Measurements from ENCODE around the gene PEX10.

Gene PEX10

DNA sequence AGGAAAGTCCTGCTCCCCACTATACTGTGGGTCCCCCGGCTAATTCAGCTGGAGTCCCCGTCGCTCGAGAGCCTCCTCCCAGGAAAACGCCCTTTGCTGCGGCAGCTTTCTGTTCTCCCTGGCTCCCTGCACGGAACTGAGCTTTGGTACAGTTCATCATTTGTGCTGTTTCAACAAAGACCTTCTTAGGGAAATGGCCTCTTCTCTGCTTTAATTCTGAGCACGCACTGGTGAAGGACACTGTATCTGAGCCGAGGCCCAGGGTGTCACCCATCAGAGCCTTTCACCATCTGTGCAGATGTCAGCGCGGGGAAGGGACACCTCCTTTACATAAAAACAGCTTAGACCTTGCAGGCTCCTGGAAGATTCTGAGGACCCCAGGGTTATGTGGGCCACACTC lies 13.5 kb upstream of the PEX10 start:
- no peak for DNase-seq (ENCODE audit: low spot score)

DNA sequence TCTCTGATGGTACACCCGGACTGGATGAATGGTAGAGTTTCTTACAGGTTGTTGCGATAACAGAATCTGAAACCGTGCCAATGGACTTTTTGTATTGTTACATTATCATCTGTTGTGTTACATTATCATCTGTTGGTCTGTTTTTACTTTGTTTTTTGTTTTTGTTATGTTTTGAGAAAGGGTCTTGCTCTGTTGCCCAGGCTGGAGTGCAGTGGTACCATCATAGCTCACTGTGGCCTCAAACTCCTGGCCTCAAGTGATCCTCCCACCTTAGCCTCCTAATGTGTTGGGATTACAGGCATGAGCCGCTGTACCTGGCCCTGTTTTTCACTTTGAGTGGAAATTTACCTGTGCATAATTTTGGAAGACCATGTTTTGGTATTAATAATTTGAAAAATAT lies 10.2 kb upstream of the PEX10 start:
- no peak for DNase-seq (ENCODE audit: low spot score)

DNA sequence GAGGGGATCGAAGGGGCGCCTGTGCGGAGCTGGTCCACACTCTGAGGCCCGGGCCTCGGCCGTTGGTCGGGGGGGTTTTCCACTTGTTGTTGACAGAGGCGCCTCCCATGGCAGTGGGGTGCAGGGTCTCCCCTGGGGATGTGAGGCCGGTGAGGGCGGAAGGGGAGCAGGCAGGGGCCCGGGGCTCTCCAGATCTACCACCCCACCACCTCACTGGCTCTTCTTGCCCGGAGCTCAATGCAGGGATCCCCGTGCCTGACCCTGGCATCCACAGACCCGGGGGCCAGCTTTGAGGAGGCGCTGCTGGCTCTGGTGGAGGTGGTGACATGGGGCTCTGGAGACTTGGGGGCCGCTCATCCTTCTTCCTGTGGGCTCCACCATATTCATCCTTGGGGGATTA lies 7.1 kb upstream of the PEX10 start:
- DNase-seq (ENCODE audit: low spot score): no peak

DNA sequence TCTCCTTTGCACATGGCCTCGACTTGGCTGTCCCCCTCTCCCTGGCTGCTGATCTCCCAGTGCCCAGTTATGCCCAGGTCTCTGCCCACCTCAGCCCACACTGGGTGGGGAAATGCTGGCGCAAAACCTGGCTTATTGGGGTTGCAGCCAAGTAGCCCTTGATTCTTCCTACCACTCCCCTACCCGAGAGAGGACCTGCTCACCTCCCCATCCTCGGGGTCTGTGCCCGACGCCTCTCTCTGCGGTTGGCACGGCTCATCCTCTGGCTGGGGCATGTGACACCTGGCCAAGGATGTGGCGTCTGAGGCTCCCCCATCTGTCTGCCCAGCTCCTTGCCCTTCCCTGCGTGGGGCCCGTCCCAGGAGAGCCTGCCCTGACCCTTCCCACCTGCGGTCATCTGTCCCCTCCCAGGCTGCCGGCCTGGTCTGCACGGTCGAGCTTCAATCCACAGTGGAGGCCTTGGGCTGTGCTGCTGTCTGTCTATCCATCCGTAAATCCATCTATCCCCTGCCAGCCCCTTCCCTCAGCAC lies 6.5 kb upstream of the PEX10 start:
- no peak for DNase-seq (ENCODE audit: low spot score)

DNA sequence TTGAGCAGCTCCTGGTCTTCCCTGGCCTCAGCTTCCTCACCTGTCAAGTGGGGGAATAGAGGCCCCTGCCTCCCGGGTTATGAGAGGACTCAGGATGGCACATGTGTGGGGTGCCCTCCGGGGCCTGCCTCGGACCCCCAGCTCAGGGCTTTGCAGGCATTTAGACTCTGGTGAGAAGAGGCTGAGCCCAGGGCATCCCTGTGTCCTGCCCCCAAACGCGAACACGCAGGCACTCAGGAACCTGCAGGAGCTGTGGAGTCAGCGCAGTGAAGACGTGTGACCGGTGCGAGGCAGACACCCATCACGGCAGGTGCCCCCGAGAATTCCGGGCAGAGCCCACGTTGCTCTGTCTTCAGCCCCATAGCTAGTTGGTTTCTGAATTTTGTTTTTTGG lies 5.5 kb upstream of the PEX10 start:
- no peak for DNase-seq (ENCODE audit: low spot score)

DNA sequence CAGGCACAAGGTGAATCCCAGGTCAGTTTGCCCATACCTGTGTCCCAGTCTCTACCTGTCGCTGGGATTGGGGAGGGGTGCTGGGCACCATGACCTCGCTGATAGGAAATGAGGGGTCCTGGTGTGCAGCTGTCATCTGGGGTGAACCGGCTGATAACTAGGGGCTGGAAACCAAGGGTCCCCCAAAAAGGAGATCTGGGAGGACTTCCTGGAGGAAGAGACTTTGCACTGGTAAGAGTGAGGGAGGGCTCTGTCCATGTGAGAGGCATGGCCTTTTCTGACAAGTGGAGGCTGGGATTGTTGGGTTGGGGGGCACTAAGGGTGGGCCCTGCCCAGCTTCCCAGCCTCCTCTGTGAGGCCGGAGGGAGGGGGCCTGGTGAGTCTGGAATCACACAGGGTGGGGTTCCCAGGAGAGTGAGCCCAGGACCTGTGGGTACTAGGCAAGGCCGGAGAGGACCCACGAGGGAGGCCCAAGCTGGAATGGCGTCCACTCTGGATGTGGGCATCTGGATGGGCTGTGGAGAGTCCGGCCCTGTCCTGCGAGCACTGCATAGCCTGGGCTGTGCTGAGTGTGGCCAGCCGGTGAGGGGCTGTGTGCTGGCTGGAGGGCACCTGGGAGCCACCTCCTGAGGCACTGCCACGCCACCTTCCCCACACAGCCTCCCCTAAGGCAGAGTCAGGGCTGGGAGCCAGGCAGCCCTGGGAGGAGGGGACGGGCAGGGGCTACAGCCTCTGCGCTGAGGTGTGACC lies 4.9 kb upstream of the PEX10 start:
- DNase-seq (ENCODE audit: low spot score): no peak

DNA sequence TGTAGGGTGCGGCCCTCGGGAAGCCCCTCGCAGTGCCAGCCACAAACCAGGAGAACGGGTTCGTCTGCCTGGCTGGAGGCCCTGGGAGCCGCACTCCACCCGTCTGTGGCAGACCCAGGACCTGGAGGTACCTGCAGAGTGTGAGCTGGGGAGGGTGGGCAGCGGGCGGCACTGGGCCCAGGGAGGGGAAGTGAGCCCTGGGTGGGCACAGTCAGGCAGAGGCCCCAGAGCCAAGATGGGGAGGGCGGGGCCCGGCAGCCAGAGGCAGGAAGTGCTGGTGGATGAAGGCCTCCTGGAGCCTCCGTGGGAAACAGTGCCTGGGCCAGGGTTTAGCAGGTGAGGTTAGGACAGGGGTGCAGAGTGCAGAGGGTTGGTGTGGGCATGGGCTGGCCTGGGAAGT lies 4.0 kb upstream of the PEX10 start:
- DNase-seq (ENCODE audit: low spot score): peak; percentile 30

DNA sequence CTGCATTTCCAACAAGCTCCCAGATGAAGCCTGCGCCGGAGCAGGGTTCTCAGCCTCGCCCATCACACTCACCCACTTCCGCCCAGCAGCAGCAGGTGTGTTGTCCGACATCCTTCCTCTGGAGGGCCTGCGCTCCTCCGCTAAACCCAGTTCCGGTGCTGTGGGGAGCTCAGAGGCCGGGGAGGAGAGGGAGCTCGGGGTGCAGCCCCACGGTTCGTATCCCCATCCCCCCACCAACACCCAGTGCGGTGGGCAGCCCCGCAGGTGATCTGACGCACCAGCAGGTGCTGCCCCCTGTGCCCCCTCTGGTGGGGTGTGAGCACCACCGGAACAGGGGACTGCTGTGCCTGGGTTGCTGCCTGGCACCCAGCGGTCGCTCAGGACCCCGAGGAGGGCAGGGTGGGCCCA lies 3.4 kb upstream of the PEX10 start:
- DNase-seq (ENCODE audit: low spot score): peak; percentile 58

DNA sequence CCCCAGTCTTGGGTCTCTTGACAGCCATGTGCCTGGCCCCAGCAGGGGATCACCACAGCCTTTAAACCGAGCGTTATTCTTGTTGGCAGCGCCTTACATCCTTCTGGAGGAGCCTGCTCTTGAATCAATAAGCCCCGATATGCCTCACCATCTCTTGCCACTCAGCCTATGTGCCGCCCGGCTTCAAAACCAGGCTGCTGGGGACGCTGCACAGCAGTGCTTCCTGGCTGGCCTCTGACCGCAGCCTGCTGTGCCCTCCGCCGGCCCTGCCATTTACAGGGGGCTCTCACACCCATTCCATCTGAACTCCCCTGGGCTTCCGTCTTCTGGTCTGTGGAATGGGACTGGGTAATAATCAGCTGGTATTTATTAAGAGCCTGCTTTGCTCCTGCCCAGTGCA lies 3.0 kb upstream of the PEX10 start:
- no peak for DNase-seq (ENCODE audit: low spot score)

DNA sequence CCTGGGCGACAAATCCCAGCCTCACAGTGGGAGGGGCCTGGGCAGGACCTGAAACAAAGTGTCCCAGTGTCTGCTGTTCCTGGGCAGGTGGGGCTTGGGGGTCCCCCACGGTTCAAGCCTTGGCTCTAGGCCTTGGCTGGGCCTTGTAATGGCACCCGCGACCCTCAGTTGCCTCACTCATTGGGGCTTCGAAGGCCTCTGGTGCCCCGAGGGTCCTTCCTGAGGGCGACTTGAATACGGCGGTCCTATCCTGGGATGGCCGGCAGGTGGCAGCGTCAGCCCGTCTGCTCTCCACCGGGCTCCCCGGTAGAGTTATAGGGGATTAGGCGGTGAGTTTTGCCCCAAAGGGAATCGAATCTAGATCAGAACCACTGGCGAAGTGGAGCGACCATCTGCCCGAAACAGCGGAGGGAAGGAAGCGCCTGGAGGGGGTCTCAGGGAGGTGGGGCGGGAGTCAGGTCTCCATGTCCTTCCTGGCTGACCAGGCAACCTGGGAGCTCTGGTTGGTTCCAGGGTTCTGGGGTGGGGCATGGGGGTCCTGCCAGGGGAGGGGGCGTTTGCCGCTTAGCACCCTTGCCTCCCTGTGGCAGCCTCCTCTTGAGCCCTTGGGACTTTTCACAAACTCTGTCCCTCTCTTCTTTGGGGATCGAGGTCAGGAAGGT lies 2.1 kb upstream of the PEX10 start:
- DNase-seq (ENCODE audit: low spot score): peak; percentile 75

DNA sequence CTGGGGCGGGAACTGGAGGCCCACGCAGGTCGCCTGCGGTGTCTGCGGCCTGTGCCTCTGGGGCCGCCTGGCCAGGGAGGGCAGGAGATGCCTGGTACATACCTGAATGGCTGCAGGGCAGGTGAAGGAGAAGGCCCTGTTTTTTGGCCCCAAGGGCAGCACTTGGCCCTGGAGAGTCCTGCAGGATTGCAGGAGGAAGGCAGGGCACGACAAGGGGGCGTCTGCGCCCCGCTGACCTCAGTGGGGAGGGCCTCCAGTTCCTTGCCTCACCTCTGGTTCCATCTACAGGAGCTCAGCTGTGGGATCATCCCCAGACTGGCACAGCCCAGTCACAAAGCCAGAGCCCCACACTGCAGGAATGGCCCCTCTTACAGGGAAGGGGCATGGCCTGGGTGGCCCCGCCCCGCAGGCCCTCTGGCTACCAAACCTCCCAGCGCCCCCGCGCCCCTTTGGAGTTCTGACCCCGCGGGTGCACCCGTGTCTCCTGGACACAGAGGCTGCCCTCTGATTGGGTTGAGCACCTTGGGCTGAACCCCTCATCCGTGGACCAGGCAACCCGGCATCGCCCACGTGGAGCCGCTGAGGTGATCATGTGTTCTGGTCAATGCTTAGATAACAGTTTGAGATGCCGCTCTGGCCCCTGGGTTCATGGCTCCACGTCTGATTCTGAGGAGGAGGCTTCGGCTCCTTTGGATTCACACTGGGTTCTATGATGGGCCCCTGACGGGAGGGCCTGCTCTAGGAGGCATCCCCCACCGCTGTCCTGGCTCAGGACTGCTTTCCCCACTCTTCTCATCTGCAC lies 1.3 kb upstream of the PEX10 start:
- peak; percentile 11 for DNase-seq (ENCODE audit: low spot score)

DNA sequence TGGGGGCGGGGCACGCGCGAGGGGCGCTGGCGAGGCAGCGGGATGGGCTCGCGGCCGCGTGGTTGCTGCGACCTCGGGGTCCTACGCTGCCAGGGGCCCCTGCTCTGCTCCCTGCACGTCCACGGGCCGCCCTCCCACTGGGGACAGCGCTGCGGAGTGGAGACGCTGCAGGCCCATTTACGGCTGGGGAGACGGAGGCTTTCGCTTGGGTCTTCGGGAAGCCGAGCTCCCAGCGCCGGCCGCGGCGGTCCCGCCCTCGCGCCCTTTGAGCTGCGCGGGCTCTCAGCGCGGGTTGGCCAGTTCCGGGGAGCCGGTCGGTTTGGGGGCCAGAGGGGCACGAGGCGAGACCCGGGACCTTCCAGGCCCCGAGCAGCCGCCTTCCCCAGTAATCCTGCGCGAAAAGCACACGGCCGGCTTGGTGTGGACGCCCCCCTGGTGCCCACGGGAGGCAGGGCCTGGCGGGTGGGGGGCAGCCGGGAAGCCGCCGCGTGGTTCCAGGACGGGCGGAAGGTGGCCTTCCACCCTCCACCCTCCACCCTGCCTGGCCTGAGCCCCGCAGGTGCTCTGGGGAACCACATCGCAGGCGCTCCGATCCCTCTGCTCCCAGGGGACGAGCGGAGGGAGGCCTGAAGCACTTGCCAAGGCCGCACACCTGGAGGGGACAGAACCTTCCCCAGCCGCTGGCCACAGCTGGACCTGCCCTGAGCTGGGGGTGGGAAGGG lies 570 bp upstream of the PEX10 start:
- peak; percentile 11 for DNase-seq (ENCODE audit: low spot score)

DNA sequence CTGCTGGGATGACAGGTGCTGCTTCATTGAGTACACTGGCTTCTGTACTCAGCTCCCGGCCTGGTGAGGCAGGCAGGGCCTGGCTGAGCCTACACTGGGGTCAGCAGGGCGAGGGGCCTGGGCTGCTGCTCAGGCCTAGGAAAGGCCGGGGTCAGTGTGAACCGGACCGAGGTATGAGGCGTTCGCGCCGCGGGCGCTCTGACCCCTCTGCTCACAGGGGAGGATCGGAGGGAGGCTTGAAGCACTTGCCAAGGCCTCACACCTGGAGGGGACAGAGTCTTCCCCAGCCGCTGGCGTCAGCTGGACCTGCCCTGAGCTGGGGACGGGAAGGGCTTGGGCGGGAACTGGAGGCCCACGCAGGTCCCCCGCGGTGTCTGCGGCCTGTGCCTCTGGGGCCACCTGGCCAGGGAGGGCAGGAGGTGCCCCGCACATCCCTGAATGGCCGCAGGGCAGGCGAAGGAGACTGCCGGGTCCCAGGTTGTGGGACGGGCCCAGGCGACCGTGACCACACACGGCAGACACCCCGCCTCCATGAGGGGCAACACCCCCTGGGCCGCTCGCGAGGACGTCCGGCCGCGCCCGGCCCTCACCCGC lies 466 bp downstream of the PEX10 start:
- DNase-seq (ENCODE audit: low spot score): peak; percentile 24

DNA sequence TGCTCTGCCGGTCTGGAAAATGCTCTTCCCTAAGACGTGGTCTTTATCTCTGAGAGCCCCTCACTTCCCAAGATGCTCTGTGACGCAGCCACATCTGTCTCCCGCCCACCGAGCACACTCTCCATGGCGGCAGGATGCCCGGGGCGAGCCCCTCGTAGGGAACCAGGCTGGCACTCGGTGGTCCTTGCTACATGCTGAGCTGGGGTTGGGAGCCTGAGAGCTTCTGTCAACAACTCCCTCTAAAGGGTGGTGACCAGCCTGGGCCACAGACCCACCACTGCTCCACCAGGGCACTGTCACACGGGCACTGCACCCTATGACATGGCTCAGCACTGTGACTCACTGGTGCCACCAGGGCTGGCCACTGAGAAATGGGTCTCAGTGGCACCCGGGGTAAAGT lies 2.6 kb downstream of the PEX10 start:
- no peak for DNase-seq (ENCODE audit: low spot score)

DNA sequence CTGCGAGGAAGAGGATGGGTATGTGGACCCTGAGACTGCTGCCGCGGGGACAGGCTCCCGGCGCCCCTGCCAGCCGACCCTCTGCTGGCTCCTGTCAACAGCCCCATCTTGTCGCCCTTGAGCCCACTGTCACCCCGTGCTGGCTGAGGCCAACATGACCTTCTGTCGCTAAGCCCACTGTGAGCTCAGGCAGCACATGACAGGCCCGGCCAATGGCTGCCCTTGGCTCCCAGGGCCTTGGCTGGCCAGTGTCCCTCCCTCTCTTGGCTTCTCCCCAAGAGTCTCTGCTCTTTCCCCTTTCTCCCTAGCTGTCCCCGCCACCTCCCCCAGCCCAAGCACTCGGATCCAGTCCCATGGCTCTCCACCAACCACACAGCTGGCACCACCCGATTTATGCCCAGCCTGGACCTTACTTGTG lies 3.5 kb downstream of the PEX10 start:
- no peak for DNase-seq (ENCODE audit: low spot score)

DNA sequence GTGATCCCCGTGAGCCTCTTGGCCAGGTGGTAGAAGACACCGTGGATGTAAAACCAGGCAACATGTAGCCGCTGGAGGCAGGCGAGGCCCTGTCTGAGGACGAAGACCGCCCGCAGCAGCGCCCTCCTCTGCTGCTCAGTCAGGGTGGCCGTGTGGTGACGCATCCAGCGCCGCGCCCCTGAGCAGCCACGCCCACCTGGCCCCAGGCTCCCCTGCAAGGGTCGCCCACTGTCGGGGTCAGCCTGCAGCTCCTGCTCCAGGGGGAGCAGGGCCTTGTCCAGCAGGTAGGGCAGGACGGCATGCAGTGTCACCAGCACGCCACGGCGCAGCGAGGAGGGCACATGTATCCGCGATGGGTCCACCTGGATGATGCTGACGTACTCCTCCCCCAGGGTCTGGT lies 3.9 kb downstream of the PEX10 start:
- no peak for DNase-seq (ENCODE audit: low spot score)

DNA sequence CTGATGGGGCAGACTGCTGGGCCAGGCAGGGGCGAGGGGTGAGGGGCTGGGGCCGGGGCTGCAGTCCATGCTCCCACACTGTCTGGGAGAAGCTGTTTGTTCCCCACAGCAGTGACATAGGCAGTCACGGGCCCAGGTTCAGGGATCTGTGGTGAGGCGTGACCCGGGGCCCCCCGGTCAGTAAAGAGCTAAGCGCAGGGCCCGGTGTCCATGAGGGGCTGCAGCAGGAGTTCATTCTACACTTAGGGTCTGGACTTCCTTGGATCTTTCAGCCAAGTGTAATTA lies 4.4 kb downstream of the PEX10 start:
- no peak for DNase-seq (ENCODE audit: low spot score)

DNA sequence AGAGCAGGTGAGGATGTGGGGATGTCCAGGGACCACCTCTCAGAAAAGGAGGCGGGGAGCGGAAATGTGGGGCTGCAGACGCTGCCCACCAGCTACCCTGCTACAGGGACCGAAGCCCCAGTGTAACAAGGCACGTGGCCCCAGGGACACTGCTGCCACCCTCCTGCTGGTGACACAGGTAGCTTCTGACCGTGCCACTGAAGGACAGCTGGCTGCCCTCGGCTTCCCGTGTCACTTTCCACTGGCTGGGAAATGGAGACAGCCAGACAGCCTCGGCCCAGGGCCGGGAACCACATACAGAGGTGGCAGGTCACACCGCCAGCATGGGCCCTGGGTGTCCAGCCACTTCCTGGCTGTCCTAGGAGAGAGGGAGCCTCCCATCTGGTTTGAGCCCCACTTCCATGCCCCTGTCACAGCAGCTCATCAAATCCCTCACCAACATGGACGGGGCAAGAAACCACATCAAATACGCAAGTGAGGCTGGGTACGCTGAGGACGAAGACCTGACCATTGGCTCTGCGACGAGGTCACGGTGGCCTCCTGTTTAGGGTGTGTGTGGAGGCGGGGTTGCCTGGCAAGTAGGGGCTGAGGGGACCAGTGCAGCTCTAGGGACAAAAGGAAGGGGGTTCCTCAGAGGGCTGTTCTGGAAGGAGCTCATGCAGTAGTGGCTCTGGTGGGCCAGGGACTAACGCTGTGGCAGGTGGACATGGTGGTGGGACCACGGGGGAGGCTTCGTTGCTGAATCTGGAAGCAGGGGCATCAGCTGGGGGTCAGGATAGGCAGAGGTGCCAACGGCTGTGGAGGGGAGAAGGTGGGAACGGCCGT lies 5.0 kb downstream of the PEX10 start:
- DNase-seq (ENCODE audit: low spot score): no peak

DNA sequence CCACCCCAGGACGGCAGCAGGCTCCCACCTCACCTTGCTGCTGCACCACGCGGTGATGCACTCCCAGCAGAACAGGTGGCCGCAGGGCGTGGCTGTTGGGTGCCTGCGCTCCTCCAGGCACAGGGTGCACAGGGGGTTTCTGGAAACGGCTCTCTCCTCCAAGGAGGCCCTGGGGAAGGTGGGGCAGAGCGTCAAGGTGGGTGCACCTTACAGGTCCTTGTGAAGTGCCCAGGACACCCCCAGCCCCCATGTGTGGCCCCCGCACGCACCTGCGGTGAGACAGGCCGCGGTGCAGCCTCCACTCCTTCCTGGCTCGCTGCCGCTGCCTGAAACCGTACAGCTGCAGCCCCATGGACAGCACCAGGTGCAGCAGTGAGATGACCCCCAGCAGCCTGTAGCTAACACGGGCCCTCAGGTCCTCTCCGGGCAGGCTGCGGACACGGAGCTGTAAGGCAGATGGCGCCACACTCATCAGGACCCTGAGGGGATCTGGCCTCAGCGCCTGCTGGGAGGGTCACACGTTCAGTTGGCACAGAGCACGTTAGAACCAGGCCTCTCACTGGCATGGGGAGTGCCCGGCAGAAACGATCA lies 5.8 kb downstream of the PEX10 start:
- DNase-seq (ENCODE audit: low spot score): no peak

DNA sequence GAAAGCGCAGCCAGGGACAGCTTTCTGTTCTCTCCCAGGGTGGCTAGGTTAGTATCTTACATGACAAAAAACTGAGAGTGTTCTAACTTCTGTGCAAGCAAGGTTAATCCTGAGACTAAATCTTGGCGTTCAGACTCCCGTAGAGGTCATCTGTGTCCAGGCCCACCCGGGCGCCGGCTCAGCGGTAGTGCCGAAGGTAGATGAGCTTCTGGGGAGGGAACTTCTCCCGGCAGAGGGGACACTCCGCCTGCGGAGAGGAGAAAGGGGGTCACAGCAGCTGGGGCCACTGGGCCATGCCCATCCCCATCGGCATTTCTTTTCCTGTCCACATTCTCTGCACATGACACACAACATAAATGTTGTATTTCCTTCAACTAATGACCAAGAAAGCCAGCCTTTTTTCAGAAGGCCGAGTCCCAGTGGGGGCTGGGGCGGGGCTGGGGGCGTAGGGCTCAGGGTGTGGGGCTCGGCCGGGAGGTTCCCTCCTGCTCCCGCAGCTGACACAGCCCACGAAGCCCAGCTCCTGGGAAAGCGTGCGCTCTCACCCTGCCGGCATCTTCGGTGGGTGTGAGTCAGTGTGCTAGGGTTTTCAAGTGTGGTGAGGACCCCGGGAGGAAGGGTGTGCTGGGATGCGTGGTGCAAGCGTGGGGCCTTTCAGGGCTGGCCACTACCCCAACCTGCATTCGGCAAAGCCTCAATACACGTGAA lies 6.6 kb downstream of the PEX10 start:
- DNase-seq (ENCODE audit: low spot score): no peak
